ENCODE results near the gene NREP. TPM values are rescaled to one million over a fixed set of nuclear protein-coding genes. Genes with fewer than 3 reads are reported as not detected.

Gene NREP
- total and polyA plus RNA-seq, 2 experiments from 2014 or later: 260 to 300 TPM

DNA sequence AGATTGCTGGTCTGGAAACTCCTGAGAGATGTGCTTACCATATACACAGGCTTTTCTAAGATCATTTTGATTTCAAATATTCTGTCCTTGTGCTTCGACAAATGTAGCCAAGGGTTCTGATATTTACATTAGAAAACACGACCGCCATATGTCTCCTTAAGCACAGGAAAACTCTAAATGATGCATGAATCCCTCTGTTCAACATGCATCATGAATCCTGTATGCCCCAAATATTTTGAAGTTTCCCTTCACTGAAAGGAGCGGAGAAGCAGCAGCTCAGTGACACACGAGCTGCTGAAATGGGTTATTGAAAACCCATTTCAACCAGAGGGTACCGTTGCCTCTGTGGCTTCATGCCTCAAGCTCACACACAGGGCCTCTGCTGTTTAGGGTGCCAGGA lies 74.4 kb downstream of the NREP start:
- TF ChIP-seq POLR2AphosphoS5 (IDR thresholded peaks at IDR 0.05; ENCODE audit: low read depth) (no peak), CREB1 (CRISPR knock-in tag; IDR thresholded peaks at IDR 0.05; ENCODE audit: low read depth) (no peak), ZNF331 (CRISPR knock-in tag; IDR thresholded peaks at IDR 0.05; ENCODE audit: low read depth) (no peak), STAT1 (IDR thresholded peaks at IDR 0.05; ENCODE audit: unreplicated experiment) (no peak), EZH2 (IDR thresholded peaks at IDR 0.05; ENCODE audit: low read depth, unreplicated experiment) (no peak), ZNF114 (CRISPR knock-in tag; IDR thresholded peaks at IDR 0.05) (no peak), JUNB (IDR thresholded peaks at IDR 0.05; ENCODE audit: unreplicated experiment) (no peak), EZH2phosphoT487 (IDR thresholded peaks at IDR 0.05; ENCODE audit: unreplicated experiment) (no peak)
- TF ChIP-seq, protein P1, sequence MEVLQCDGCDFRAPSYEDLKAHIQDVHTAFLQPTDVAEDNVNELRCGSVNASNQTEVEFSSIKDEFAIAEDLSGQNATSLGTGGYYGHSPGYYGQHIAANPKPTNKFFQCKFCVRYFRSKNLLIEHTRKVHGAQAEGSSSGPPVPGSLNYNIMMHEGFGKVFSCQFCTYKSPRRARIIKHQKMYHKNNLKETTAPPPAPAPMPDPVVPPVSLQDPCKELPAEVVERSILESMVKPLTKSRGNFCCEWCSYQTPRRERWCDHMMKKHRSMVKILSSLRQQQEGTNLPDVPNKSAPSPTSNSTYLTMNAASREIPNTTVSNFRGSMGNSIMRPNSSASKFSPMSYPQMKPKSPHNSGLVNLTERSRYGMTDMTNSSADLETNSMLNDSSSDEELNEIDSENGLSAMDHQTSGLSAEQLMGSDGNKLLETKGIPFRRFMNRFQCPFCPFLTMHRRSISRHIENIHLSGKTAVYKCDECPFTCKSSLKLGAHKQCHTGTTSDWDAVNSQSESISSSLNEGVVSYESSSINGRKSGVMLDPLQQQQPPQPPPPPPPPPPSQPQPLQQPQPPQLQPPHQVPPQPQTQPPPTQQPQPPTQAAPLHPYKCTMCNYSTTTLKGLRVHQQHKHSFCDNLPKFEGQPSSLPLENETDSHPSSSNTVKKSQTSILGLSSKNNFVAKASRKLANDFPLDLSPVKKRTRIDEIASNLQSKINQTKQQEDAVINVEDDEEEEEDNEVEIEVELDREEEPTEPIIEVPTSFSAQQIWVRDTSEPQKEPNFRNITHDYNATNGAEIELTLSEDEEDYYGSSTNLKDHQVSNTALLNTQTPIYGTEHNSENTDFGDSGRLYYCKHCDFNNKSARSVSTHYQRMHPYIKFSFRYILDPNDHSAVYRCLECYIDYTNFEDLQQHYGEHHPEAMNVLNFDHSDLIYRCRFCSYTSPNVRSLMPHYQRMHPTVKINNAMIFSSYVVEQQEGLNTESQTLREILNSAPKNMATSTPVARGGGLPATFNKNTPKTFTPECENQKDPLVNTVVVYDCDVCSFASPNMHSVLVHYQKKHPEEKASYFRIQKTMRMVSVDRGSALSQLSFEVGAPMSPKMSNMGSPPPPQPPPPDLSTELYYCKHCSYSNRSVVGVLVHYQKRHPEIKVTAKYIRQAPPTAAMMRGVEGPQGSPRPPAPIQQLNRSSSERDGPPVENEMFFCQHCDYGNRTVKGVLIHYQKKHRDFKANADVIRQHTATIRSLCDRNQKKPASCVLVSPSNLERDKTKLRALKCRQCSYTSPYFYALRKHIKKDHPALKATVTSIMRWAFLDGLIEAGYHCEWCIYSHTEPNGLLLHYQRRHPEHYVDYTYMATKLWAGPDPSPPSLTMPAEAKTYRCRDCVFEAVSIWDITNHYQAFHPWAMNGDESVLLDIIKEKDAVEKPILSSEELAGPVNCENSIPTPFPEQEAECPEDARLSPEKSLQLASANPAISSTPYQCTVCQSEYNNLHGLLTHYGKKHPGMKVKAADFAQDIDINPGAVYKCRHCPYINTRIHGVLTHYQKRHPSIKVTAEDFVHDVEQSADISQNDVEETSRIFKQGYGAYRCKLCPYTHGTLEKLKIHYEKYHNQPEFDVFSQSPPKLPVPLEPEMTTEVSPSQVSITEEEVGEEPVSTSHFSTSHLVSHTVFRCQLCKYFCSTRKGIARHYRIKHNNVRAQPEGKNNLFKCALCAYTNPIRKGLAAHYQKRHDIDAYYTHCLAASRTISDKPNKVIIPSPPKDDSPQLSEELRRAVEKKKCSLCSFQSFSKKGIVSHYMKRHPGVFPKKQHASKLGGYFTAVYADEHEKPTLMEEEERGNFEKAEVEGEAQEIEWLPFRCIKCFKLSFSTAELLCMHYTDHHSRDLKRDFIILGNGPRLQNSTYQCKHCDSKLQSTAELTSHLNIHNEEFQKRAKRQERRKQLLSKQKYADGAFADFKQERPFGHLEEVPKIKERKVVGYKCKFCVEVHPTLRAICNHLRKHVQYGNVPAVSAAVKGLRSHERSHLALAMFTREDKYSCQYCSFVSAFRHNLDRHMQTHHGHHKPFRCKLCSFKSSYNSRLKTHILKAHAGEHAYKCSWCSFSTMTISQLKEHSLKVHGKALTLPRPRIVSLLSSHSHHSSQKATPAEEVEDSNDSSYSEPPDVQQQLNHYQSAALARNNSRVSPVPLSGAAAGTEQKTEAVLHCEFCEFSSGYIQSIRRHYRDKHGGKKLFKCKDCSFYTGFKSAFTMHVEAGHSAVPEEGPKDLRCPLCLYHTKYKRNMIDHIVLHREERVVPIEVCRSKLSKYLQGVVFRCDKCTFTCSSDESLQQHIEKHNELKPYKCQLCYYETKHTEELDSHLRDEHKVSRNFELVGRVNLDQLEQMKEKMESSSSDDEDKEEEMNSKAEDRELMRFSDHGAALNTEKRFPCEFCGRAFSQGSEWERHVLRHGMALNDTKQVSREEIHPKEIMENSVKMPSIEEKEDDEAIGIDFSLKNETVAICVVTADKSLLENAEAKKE (CRISPR knock-in tag; IDR thresholded peaks at IDR 0.05): no peak
- TF ChIP-seq, protein P2, sequence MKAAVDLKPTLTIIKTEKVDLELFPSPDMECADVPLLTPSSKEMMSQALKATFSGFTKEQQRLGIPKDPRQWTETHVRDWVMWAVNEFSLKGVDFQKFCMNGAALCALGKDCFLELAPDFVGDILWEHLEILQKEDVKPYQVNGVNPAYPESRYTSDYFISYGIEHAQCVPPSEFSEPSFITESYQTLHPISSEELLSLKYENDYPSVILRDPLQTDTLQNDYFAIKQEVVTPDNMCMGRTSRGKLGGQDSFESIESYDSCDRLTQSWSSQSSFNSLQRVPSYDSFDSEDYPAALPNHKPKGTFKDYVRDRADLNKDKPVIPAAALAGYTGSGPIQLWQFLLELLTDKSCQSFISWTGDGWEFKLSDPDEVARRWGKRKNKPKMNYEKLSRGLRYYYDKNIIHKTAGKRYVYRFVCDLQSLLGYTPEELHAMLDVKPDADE (IDR thresholded peaks at IDR 0.05): no peak
- H3K4me1 ChIP-seq (ENCODE audit: insufficient read depth): no peaks in the 10 kb centered on the region; the same call in 1 of the 2 replicates
- no peak for ATAC-seq
- no peak overlapping the region for H3K4me2 ChIP-seq
- no peak overlapping the region for H3K4me3 ChIP-seq
- H3K79me2 ChIP-seq (replicated peaks; ENCODE audit: insufficient read depth): no peaks in the 10 kb centered on the region
- no peak overlapping the region for H3K4me3 Mint-ChIP-seq
- no peak overlapping the region for H3K27ac Mint-ChIP-seq
- H4K20me1 ChIP-seq (replicated peaks; ENCODE audit: insufficient read depth): no peaks in the 10 kb centered on the region
- no peaks in the 10 kb centered on the region for H3K36me3 Mint-ChIP-seq (ENCODE audit: low read depth)
- H3K27me3 ChIP-seq (ENCODE audit: insufficient read depth): no peaks in the 10 kb centered on the region
- peaks cover 14% of the 10 kb centered on the region for H3K4me1 Mint-ChIP-seq
- H3K9me3 Mint-ChIP-seq: no peaks in the 10 kb centered on the region
- no peak overlapping the region for H3K27ac ChIP-seq (ENCODE audit: low read depth)
- H3K27me3 Mint-ChIP-seq (ENCODE audit: insufficient read depth, low read depth, poor library complexity): no peaks in the 10 kb centered on the region
- no peak for DNase-seq (ENCODE audit: low spot score)
- H3K36me3 ChIP-seq (ENCODE audit: insufficient read depth): no peaks in the 10 kb centered on the region
- H2AFZ ChIP-seq: no peak overlapping the region
- H3K9me2 ChIP-seq (ENCODE audit: insufficient read depth): 0 out of 2 replicates have a peak, but pooled peaks cover 4% of the 10 kb centered on the region
- no peaks in the 10 kb centered on the region for H3F3A ChIP-seq (replicated peaks; ENCODE audit: low read depth)

Measured in GM23338 (cell line).